GM18507 (cell line): ENCODE measurements around the gene RCOR1.
A peak's percentile ranks its signal among the peaks of the same experiment; 100 is the strongest.

ENCODE experiments used
- DNase-seq: peaks from one replicate; pipeline ENCODE4 v3.0.0; 2011; ENCODE audit warnings: low read depth; ENCODE audit not compliant: insufficient read length; ENCODE audit errors: extremely low spot score
- FAIRE-seq: peaks from 2 replicates; lab custom pipeline; 2011; peaks lifted over from hg19 to GRCh38; lab: Jason Lieb, UNC

The RCOR1 gene

DNA sequence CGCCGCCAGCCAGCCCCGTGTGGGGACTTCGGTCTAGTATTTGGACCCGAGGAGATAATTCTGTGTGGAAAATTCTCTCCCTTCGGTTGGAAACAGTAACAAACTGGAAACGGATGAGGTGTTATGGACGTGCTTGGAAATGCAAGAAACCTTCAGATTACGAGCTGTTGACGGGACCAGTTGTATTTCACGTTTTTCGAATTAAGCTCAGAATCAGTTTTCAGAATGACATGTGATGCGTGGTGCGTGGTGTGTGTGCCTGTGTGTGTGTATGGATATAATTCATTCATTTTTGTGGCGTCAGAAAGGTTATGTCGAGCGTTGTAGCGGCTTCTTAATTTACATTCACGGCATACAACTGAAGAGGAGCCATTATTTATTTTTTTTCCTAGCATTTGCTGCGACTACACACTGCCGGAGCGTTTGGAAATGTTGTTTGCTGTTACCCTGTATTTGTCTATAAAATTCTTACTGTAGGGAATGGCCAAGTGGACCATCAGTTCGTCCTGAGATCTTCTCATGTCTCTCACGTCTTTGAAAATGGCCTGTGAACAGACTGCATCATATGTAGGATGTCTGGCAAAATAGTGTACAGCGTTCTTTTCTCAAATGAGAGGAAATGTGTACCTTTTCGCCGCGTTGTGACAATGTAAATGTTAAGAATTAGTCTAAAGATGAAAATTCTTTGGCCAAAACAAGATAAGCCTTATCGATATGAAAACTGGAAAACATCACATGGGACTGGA lies 186.1 kb downstream of the RCOR1 start:
- FAIRE-seq, result peak; percentile 50

DNA sequence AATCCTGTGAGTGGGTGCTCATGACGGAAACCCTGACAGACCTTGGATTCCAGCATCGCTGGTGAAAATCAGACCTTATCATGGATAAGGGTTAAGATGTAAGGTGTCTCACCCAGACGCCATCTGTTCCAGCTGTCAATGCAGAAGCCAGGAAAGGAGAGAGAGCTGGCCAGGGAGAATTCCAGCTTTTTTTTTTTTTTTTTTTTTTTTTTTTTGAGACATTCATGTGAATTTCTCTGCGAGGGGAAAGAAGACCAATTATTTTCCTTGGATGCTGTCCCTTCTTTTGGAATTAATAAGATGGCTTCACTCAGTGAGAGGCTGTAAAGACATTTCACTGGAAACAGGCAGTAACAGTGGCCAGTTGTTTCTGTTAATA lies 186.6 kb downstream of the RCOR1 start:
- FAIRE-seq, result no peak
- no peak for DNase-seq

More for the DNA sequence above, 186.1 kb downstream of the RCOR1 start:
- no peak for DNase-seq

DNA sequence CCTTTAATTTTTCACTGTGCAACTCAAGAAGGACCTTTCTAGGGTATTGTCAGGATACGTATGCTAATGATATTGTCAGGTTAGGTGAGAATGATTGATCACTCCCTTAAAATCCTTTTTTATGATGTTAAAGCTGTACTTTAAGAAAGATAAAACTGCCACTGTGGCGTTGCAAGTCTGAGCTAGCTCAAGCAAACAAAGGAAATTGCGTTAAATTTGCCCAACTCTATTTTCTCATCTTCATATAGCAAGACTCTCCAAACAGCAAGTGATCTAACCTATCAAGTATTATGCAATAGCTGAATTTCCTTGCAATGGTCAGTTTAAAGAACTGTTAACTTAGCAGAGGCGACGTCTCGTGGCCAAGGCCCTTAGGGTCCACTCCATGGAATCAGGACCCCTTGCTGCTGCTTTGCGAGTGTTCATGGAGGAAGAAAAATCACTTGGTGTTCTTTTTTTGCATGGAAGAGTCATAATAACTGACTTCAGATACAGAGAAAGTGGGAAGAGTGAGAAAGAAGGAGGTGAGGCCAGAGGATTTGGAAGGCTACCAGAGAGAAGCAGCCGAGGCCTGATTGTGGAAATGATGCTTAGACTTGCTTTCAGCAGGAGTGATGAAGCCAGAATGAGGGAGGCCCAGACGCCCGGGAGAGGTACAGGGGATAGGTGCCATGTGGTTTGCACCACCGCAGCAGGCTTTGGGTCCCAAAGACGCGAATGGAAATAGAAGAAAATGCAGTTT lies 187.3 kb downstream of the RCOR1 start:
- FAIRE-seq, result no peak

More for the DNA sequence above, 187.3 kb downstream of the RCOR1 start:
- DNase-seq, result no peak
